GM12801 (cell line): ENCODE results near the gene TAPBPL.

Experiments used
- TF ChIP-seq, protein P1 (sequence below): IDR thresholded peaks from one replicate; pipeline ENCODE4 v1.5.1; 2011; ENCODE audit warnings: control low read depth; ENCODE audit not compliant: insufficient read length; ENCODE audit errors: extremely low read depth

The TAPBPL gene

DNA sequence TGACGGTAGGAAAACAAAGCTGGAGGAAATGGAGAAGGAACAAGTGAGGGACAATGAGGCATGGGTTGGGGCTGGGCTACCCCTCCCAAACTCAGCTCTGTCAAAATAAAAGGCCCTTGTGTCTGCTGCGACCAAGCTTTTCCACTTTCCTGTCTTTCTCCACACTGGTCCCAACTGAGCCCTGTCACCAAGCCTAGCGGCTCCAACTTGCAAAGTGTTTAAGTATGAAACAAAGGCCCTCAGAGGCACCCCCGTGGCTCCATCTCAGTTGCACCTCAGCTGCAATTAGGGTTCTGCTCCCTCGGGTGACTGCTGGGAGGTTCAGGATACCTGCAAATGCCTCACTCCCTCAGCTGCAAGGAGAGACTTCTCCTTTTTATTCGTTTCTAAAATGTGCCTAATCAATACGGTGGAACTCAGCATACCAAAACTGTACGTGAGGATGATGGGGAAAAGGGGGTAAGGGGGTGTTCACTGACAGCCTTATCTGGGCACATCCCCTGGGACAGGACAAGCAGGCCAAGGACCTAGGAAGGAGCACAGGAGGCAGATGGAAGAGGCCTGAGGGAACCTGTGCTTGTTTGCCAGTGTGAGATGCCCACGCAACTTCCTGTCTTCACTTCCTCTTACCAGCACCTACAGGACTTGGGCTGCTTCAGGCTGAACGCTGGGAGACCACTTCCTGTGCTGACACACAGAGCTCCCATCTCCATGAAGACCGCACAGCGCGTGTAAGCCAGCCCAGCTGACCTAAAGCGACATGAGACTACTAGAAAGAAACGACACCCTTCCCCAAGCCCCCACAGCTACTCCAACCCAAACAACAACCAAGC, 9.8 kb downstream of the TAPBPL start:
- TF ChIP-seq, protein P1, sequence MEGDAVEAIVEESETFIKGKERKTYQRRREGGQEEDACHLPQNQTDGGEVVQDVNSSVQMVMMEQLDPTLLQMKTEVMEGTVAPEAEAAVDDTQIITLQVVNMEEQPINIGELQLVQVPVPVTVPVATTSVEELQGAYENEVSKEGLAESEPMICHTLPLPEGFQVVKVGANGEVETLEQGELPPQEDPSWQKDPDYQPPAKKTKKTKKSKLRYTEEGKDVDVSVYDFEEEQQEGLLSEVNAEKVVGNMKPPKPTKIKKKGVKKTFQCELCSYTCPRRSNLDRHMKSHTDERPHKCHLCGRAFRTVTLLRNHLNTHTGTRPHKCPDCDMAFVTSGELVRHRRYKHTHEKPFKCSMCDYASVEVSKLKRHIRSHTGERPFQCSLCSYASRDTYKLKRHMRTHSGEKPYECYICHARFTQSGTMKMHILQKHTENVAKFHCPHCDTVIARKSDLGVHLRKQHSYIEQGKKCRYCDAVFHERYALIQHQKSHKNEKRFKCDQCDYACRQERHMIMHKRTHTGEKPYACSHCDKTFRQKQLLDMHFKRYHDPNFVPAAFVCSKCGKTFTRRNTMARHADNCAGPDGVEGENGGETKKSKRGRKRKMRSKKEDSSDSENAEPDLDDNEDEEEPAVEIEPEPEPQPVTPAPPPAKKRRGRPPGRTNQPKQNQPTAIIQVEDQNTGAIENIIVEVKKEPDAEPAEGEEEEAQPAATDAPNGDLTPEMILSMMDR: no peak

DNA sequence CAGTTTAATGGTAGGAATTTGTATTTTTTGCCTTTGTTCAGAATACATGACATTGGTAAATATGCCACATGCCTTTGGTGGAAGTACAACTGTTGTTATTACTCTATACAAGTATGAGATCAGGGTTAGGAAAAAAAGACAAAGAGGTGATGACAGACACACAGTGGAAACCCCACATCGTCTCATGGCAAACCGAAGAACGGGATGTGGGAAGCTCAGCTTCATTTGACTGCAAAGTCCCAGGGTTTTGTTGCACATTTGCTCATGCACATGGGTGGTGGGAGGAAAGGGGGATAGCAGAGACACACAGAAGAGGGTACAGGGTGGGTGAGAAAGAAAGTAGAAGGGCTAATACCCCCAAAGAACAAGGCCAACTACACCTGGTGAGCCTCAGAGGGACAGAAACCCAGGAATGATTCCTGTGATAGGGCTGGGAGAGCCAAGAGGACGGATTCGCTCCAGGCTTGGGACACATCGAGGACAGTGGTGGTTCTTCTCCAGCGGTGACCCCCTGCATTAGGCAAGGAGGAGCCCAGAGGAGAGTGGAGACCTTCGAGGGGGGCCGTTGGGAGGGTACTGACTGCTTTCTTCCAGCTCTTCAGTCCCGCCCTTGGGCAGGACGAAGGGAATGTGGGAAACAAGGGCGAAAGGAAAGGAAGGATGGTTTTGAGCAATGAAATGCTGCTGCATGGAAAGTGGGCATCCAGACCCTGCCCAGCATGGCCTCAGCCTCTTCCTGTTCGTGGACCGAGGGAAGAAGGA, 10.6 kb downstream of the TAPBPL start:
- TF ChIP-seq, protein P1: no peak

DNA sequence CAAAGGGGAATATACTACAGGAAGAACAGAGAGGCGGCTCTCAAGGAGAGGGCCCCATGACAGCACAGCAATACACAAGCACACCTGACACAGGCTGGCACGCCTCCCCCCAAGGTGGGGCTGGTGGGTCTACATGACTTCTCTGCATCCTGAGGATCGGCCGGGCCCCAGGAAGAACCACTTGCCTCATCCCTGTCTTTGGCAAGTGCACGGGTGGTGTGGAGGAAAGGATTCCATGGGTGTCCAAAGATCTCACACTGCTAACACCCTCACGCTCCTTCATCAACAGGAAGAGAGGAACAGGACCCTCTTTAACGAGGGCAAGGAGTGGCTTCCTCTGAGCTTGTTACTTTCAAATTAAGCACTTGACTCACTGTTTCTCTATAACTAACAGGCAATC, 11.4 kb downstream of the TAPBPL start:
- TF ChIP-seq, protein P1: no peak

DNA sequence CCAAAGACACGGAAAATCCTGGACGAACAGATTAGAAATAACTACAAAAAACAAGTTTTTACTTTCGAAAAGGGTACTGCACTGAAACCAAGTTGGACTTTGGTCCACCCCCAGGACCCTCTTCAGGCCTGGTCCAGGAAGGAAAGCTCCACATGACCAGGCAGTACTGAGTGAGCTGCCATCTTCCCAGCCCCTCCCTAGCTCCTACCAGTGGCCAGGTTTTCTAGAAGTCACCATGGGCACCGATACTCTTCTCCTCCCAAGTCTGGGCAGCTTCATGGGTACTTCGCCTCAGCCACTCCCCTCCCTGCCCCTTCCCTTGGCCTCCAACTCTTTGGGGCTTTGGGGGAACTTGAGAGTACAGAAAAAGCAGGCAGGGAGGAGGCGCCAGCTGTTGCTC, 12.0 kb downstream of the TAPBPL start:
- TF ChIP-seq, protein P1: no peak

DNA sequence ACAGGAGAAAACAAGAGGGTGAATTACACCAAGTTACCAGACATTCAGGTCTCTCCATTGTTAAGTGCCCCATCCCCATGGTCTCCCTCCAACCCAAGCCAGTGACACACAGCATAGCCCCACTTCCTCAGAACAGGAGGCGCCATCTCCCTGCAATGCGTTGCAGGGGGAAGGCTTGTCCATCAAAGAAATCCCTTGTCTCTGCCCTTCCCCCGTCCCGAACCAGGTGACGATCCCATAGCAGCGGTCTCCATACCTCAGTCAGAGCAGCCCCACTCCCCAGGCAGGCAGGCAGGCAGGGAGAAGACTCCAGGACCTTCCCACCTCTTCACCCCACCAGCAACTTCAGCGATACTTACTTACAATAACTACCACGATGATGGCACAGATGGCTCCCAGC, 12.7 kb downstream of the TAPBPL start:
- TF ChIP-seq, protein P1: no peak

DNA sequence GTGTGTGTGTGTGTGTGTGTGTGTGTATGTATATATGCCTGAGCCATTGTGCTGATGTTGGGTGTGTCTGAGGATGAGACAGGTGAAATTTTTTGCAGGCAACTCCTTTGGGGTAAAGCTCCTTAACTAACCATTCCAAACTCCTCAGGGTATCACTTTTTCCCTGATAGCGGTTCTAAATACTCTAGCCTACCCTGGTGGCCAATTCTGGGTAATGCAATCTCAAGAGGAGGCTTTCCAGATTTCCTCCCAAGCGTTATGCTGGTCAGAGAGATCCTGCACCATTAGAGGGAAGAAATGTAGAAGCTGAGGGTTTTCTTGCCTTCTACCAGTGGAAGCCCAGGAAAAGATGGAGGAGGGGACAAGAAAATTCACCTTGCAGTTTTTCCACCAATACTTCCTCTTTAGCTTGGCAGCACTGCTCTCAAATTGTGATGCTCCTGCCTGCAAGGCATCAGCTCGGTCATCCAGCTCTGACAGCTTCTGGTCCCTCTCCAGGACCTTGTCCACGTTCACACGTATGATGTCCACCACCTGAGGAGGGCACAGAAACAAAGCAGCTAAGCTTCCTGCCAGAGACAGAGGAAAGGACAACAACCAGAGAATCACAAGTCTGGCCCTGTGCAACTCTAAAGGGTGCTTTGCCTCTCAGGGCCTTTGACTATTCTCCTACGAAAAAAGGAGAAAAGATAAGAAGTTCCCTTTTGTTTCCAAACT, 13.8 kb downstream of the TAPBPL start:
- TF ChIP-seq, protein P1: no peak

DNA sequence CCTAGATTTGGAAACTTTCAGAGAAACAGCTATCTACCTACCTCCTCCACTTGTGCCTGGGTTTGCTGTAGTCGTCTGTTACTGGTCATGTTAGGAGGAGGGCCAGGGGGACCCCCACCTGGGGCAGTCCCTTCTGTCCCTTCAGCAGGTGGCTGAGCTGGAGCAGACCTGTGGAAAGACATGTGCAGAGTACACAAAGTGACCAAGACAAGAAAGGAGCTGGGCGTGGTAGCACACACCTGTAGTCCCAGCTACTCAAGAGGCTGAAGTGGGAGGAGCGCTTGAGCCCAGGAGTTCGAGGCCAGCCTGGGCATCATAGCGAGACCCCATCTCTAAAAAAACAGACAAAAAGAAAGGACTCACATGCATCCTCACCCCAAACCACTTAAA, 14.3 kb downstream of the TAPBPL start:
- TF ChIP-seq, protein P1: no peak
